GM19193 (cell line): ENCODE results near the gene MRPL49.

ENCODE experiments used
- POLR2A ChIP-seq: IDR thresholded peaks from 4 replicates; pipeline ENCODE4 v1.6.1; 2011; ENCODE audit not compliant: insufficient read depth, insufficient read length; ENCODE audit errors: extremely low read depth

MRPL49 gene

GRCh38 chr11:65157336-65157735, 35.2 kb downstream of the MRPL49 start:
- TF ChIP-seq POLR2A = no peak

GRCh38 chr11:65159012-65159411, 36.9 kb downstream of the MRPL49 start:
- TF ChIP-seq POLR2A = no peak

DNA sequence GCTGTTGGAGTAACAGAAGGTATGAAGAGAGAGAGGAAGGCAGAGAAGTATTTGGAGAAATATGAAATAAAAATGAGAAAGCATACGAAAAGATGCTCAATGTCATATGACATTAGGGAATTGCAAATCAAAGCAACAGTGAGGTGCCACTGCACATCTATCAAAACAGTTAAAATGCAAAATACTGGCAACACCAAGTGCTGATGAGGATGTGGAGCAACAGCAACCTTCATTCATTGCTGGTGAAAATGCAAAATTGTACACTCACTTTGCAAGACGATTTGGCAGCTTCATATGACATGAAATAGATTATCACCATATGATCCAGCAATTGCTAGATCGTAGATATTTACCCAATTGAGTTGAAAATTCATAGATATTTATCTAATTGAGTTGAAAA, 38.5 kb downstream of the MRPL49 start:
- TF ChIP-seq POLR2A = no peak

- no peak for TF ChIP-seq POLR2A
These were observed 41.6 kb downstream of the MRPL49 start for GRCh38 chr11:65163684-65164083.

GRCh38 chr11:65165410-65166317, 43.5 kb downstream of the MRPL49 start:
- TF ChIP-seq POLR2A = no peak

GRCh38 chr11:65166893-65167292, 44.8 kb downstream of the MRPL49 start:
- no peak for TF ChIP-seq POLR2A

GRCh38 chr11:65167656-65168055, 45.5 kb downstream of the MRPL49 start:
- TF ChIP-seq POLR2A = no peak

- no peak for TF ChIP-seq POLR2A
These were observed 47.1 kb downstream of the MRPL49 start for GRCh38 chr11:65169164-65169641.

DNA sequence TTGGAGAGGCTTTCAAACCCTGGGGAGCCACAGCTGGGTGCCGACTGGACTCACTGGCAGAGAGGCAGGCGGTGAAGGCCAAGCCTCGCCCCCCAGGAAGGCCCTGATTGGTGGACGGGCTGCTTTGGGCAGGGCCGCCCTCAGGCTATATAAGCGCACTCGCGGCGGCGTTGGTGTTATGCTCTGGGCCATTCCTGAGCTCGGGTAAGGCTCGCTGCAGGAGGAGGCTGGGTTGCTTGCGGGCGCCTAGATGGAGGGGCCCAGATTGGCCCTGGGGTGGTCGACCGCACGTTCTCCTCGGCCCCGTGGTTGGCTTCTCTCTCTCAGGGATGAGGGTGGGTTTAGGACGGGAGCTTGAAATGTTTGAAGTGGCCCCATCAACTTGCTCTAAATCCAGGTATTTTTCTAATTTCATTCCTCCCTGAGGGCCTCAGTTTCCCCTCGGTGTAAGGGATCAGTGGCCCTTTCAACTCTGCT, 48.0 kb downstream of the MRPL49 start, which contains the start of gene SPDYC:
Gene SPDYC (plus strand): TSS at position 176 of the 477 bp plus-strand sequence. CDS start 1,125 bp downstream, outside the sequence.
- no peak for TF ChIP-seq POLR2A

DNA sequence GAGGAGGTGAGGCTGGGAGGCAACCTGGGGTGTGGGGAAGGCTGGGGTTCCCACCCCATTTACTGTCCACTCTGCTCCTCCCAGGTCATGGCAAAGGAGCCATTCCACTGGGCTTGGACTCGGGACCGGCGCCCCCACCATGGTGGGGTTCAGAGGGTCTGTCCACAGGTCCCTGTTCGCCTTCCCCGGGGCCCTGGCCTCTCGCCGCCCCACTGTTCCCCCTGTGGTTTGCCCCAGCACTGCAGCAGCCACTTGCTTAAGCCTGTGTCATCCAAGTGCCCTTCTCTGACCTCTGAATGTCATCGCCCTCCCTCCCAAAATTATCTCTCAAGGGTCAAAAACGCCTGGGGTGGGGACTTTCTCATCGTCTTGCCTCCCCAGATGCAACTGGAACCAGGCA, 50.5 kb downstream of the MRPL49 start:
- no peak for TF ChIP-seq POLR2A
